ENCODE results near the gene NCK1.

GRCh38 chr3:136938334-136938733, 76.3 kb downstream of the NCK1 start:
- TF ChIP-seq EZH2 (IDR thresholded peaks at IDR 0.05) (no peak), POLR2AphosphoS5 (IDR thresholded peaks at IDR 0.05; ENCODE audit: borderline replicate concordance, low read depth, low read length) (no peak), FOXP2 (optimal IDR thresholded peaks at IDR 0.05; ENCODE audit: control extremely low read depth, extremely low read length, insufficient read depth) (no peak)

All from SK-N-MC (cell line).